Right cardiac atrium (tissue), 5 donors: Measurements from ENCODE around the gene RPAP3. TPM values are rescaled to one million over a fixed set of nuclear protein-coding genes. Genes with fewer than 3 reads are reported as not detected.

Experiments used
- ATAC-seq, 2 donors: fragments of 200-7000 bp; cut with Tn5 transposase; one replicate each; pipeline versions ENCODE4 v1.8.0 to v1.9.1; 2020; ENCODE audit warnings: moderate library complexity in 2 of 2, mild to moderate bottlenecking in 1 of 2
- DNase-seq, 3 donors: peaks; one replicate each; pipeline ENCODE4 v3.0.0-alpha.2; 2020
- H3K27ac ChIP-seq: one replicate; pipeline ENCODE4 v1.5.1; 2013; ENCODE audit warnings: mild to moderate bottlenecking, low read length, control low read depth, moderate library complexity
- H3K27me3 ChIP-seq: one replicate; pipeline ENCODE4 v1.6.1; 2013; ENCODE audit not compliant: control insufficient read depth, insufficient read depth
- H3K4me1 ChIP-seq: one replicate; pipeline ENCODE4 v1.6.1; 2013; ENCODE audit warnings: low read length; ENCODE audit not compliant: control insufficient read depth, insufficient read depth
- H3K4me3 ChIP-seq: one replicate; pipeline ENCODE4 v1.5.1; 2013; ENCODE audit warnings: low read length, control low read depth
- H3K9me3 ChIP-seq: one replicate; pipeline ENCODE4 v1.6.1; 2013; ENCODE audit warnings: low read length; ENCODE audit not compliant: control insufficient read depth
- WGBS: extraction: QIAGEN DNeasy Blood & Tissue Kit; methylation state at CpG from one replicate; pipeline ENCODE4 v1.1.7; 2013; 5-methylcytosine and 5-hydroxymethylcytosine counted together
- intact Hi-C, 4 donors: fragments of 100-400 bp; cut with DNase I; formaldehyde crosslinking; loops; one replicate each; pipeline versions ENCODE4 v1.11.0 to v1.14.0; 2022 to 2023
- polyA plus RNA-seq: library from polyadenylated mRNA; stranded (reverse); fragments of 200-250 nt; gene quantifications from one replicate; pipeline ENCODE4 v1.2.3, GENCODE V29; 2013
- total RNA-seq, 4 donors: library from RNA; stranded (reverse); fragmentation: NEBNext Ultra II Directional; extraction: Animal tissue kit (Norgen Biotek cat#: 25700); gene quantifications; one replicate each; pipeline ENCODE4 v1.2.1, GENCODE V29; 2021
- donor health status: healthy with polysubstance abuse.
- donor health status: DM: no; HTN: yes; CAD: no.
- donor health status: DM: no; HTN: no; CAD: no.
- donor health status: DM: no; HTN: yes; CAD: no; lungs with severe emphysema.
- donor health status: DM: yes; HTN: yes; CAD: no.

RPAP3 gene
- total and polyA plus RNA-seq, 5 donors: 11.9 to 22.8 (median 21.0) TPM

- intact Hi-C loops: no loop called here
- DNase-seq: no peak
- H3K4me3 ChIP-seq: no peak overlapping the region
- WGBS: 86% methylated on average over 4 of the region's 4 CpGs
- no peak overlapping the region for H3K27ac ChIP-seq
- peaks cover 29% of the 10 kb centered on the region for H3K4me1 ChIP-seq
- no peak for ATAC-seq
- no peaks in the 10 kb centered on the region for H3K9me3 ChIP-seq
- no peaks in the 10 kb centered on the region for H3K27me3 ChIP-seq
Measured at GRCh38 chr12:47733142-47733541, 27.3 kb upstream of the RPAP3 start.

GRCh38 chr12:47732504-47732903, 26.7 kb upstream of the RPAP3 start:
- intact Hi-C loops: no loop called here
- H3K4me1 ChIP-seq: peaks cover 24% of the 10 kb centered on the region
- WGBS: 79% methylated on average over 2 of the region's 2 CpGs

GRCh38 chr12:47731723-47732122, 25.9 kb upstream of the RPAP3 start:
- Histone ChIP-seq H3K4me1 (peaks cover 18% of the 10 kb centered on the region), H3K27me3 (no peaks in the 10 kb centered on the region), H3K9me3 (no peaks in the 10 kb centered on the region), H3K4me3 (no peak overlapping the region), H3K27ac (no peak overlapping the region)
- DNase-seq (no peak), ATAC-seq (no peak)
- WGBS: 72% methylated on average over 5 of the region's 5 CpGs
- intact Hi-C loops: no loop called here

More at GRCh38 chr12:47732504-47732903, 26.7 kb upstream of the RPAP3 start:
- H3K4me3 ChIP-seq: no peak overlapping the region
- ATAC-seq (no peak), DNase-seq (no peak)
- no peaks in the 10 kb centered on the region for H3K9me3 ChIP-seq
- no peak overlapping the region for H3K27ac ChIP-seq
- H3K27me3 ChIP-seq: no peaks in the 10 kb centered on the region

GRCh38 chr12:47730341-47730744, 24.5 kb upstream of the RPAP3 start:
- WGBS: 35% methylated on average over 8 of the region's 8 CpGs
- intact Hi-C loops: no loop called here
- no peaks in the 10 kb centered on the region for H3K27me3 ChIP-seq
- H3K4me1 ChIP-seq: peaks cover 8% of the 10 kb centered on the region
- ATAC-seq: peak in 1 of 2 donors; percentile 17
- DNase-seq: peak in 1 of 3 donors; percentile 68
- H3K27ac ChIP-seq: no peak overlapping the region
- no peaks in the 10 kb centered on the region for H3K9me3 ChIP-seq
- no peak overlapping the region for H3K4me3 ChIP-seq

- intact Hi-C loops: no loop called here
- 44% methylated on average over 3 of the region's 3 CpGs for WGBS
- no peak for DNase-seq
- peak in 1 of 2 donors; percentile 14 for ATAC-seq
- Histone ChIP-seq H3K4me1 (no peaks in the 10 kb centered on the region), H3K27me3 (no peaks in the 10 kb centered on the region), H3K27ac (no peak overlapping the region), H3K9me3 (no peaks in the 10 kb centered on the region), H3K4me3 (no peak overlapping the region)
Measured at GRCh38 chr12:47729233-47729632, 23.4 kb upstream of the RPAP3 start.

- WGBS: 43% methylated on average over 5 of the region's 5 CpGs
- H3K27ac ChIP-seq: no peak overlapping the region
- H3K4me1 ChIP-seq: no peaks in the 10 kb centered on the region
- no peak overlapping the region for H3K4me3 ChIP-seq
- no peak for ATAC-seq
- H3K9me3 ChIP-seq: no peaks in the 10 kb centered on the region
- no peaks in the 10 kb centered on the region for H3K27me3 ChIP-seq
- no peak for DNase-seq
- intact Hi-C loops: no loop called here
Measured at GRCh38 chr12:47725893-47726292, 20.1 kb upstream of the RPAP3 start.

GRCh38 chr12:47725091-47725772, 19.4 kb upstream of the RPAP3 start, which contains the start of gene ENDOU:
ENDOU (minus strand) TSS chr12:47725490; CDS start chr12:47725413, 77 bp downstream.
- 88% methylated on average over 8 of the region's 8 CpGs for whole genome bisulfite sequencing
- Histone ChIP-seq H3K27ac (no peak within 1 kb of the TSS), H3K4me3 (no peak within 1 kb of the TSS), H3K27me3 (no peaks in the 10 kb centered on the region), H3K4me1 (no peaks in the 10 kb centered on the region), H3K9me3 (no peaks in the 10 kb centered on the region)
- ATAC-seq (no peak), DNase-seq (no peak)
- intact Hi-C loops: no loop called here

- Histone ChIP-seq H3K27ac (no peak overlapping the region), H3K4me1 (peaks cover 4% of the 10 kb centered on the region), H3K4me3 (no peak overlapping the region), H3K27me3 (no peaks in the 10 kb centered on the region), H3K9me3 (no peaks in the 10 kb centered on the region)
- 70% methylated on average over 5 of the region's 5 CpGs for WGBS
- no peak for DNase-seq
- intact Hi-C loops: no loop called here
- no peak for ATAC-seq
Measured at GRCh38 chr12:47722941-47723631, 17.3 kb upstream of the RPAP3 start.

GRCh38 chr12:47722136-47722834, 16.5 kb upstream of the RPAP3 start:
- WGBS: 75% methylated on average over 7 of the region's 7 CpGs
- DNase-seq: no peak

GRCh38 chr12:47721431-47721973, 15.7 kb upstream of the RPAP3 start:
- intact Hi-C loops: no loop called here
- ATAC-seq (no peak), DNase-seq (no peak)
- Histone ChIP-seq H3K27ac (no peak overlapping the region), H3K4me3 (no peak overlapping the region), H3K9me3 (no peaks in the 10 kb centered on the region), H3K4me1 (peaks cover 18% of the 10 kb centered on the region), H3K27me3 (no peaks in the 10 kb centered on the region)
- 86% methylated on average over 9 of the region's 9 CpGs for WGBS

More at GRCh38 chr12:47722136-47722834, 16.5 kb upstream of the RPAP3 start:
- Histone ChIP-seq H3K9me3 (no peaks in the 10 kb centered on the region), H3K27ac (no peak overlapping the region), H3K4me1 (peaks cover 10% of the 10 kb centered on the region), H3K27me3 (no peaks in the 10 kb centered on the region), H3K4me3 (no peak overlapping the region)
- intact Hi-C loops: no loop called here
- no peak for ATAC-seq

- Histone ChIP-seq H3K4me3 (no peak overlapping the region), H3K4me1 (peaks cover 30% of the 10 kb centered on the region), H3K9me3 (no peaks in the 10 kb centered on the region), H3K27me3 (no peaks in the 10 kb centered on the region), H3K27ac (peak overlapping the region; percentile 81)
- ATAC-seq (no peak), DNase-seq (no peak)
- intact Hi-C loops: loop anchor here in 3 of 4 donors (5.0 kb wide), 3 partner anchors 49 to 119 kb away; partner anchors contain the start of gene SLC48A1 (in 2 of the 3)
- WGBS: 43% methylated on average over 1 of the region's 1 CpG
Measured at GRCh38 chr12:47718531-47718930, 12.7 kb upstream of the RPAP3 start.
